ENCODE results near the gene ZNF217. TPM values are rescaled to one million over a fixed set of nuclear protein-coding genes. Genes with fewer than 3 reads are reported as not detected.
"Not testable (repeated sequence)": the region's sequence is repeated elsewhere in the genome, so short reads cannot be mapped to it uniquely, and the experiment has no call there.

The ZNF217 gene
- total RNA-seq, 1 experiment from 2014 or later, result 42.9 TPM

GRCh38 chr20:53628076-53628475, 34.4 kb upstream of the ZNF217 start:
- ChIA-PET POLR2A (no interaction called here), CTCF (interaction anchor here (0.6 to 0.9 kb wide), 2 partner anchors 9 to 67 kb away, joined by 3 to 4 read pairs; no protein-coding TSS in a partner anchor)
- BruUV-seq (replicated peaks), result no TSS peak
- peaks cover 9% of the 10 kb centered on the region for H3K4me1 Mint-ChIP-seq (ENCODE audit: insufficient read depth, unreplicated experiment)
- no peaks in the 10 kb centered on the region for H3K9me3 Mint-ChIP-seq (ENCODE audit: unreplicated experiment)
- TF ChIP-seq, protein P1, sequence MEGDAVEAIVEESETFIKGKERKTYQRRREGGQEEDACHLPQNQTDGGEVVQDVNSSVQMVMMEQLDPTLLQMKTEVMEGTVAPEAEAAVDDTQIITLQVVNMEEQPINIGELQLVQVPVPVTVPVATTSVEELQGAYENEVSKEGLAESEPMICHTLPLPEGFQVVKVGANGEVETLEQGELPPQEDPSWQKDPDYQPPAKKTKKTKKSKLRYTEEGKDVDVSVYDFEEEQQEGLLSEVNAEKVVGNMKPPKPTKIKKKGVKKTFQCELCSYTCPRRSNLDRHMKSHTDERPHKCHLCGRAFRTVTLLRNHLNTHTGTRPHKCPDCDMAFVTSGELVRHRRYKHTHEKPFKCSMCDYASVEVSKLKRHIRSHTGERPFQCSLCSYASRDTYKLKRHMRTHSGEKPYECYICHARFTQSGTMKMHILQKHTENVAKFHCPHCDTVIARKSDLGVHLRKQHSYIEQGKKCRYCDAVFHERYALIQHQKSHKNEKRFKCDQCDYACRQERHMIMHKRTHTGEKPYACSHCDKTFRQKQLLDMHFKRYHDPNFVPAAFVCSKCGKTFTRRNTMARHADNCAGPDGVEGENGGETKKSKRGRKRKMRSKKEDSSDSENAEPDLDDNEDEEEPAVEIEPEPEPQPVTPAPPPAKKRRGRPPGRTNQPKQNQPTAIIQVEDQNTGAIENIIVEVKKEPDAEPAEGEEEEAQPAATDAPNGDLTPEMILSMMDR (IDR thresholded peaks at IDR 0.05; ENCODE audit: unreplicated experiment), result no peak
- no peak overlapping the region for H3K4me3 Mint-ChIP-seq (ENCODE audit: unreplicated experiment)
- no peak for DNase-seq (ENCODE audit: unreplicated experiment)
- no peak overlapping the region for H3K27ac Mint-ChIP-seq (ENCODE audit: low read depth, unreplicated experiment)
- no peaks in the 10 kb centered on the region for H3K36me3 Mint-ChIP-seq (ENCODE audit: insufficient read depth, unreplicated experiment)
- intact Hi-C loops (cut with micrococcal nuclease), result no loop called here
- no peaks in the 10 kb centered on the region for H3K27me3 Mint-ChIP-seq (ENCODE audit: insufficient read depth, unreplicated experiment)

GRCh38 chr20:53627001-53627400, 33.4 kb upstream of the ZNF217 start:
- CTCF ChIA-PET, result interaction anchor here (0.9 kb wide), 1 partner anchor 10 kb away, joined by 4 read pairs; no protein-coding TSS in a partner anchor
- DNase-seq (ENCODE audit: unreplicated experiment); intact Hi-C loops (cut with micrococcal nuclease); H3K4me3 Mint-ChIP-seq (ENCODE audit: unreplicated experiment); H3K9me3 Mint-ChIP-seq (ENCODE audit: unreplicated experiment); BruUV-seq (replicated peaks); H3K27ac Mint-ChIP-seq (ENCODE audit: low read depth, unreplicated experiment); H3K36me3 Mint-ChIP-seq (ENCODE audit: insufficient read depth, unreplicated experiment); H3K27me3 Mint-ChIP-seq (ENCODE audit: insufficient read depth, unreplicated experiment): not testable (repeated sequence)
- POLR2A ChIA-PET, result interaction anchor here (0.6 kb wide), 1 partner anchor 105 kb away, joined by 4 read pairs; no protein-coding TSS in a partner anchor
- peaks cover 13% of the 10 kb centered on the region for H3K4me1 Mint-ChIP-seq (ENCODE audit: insufficient read depth, unreplicated experiment)

- intact Hi-C loops (cut with micrococcal nuclease), result no loop called here
- ChIA-PET CTCF (interaction anchor here (0.6 to 0.7 kb wide), 2 partner anchors 16 to 413 kb away, joined by 3 read pairs; no protein-coding TSS in a partner anchor), POLR2A (interaction anchor here (0.6 to 7.7 kb wide), 4 partner anchors 14 to 126 kb away, joined by 3 to 350 read pairs (median 4); partner anchors contain the start of gene ZNF217)
- Mint-ChIP-seq H3K27me3 (ENCODE audit: insufficient read depth, unreplicated experiment) (no peaks in the 10 kb centered on the region), H3K27ac (ENCODE audit: low read depth, unreplicated experiment) (no peak overlapping the region), H3K9me3 (ENCODE audit: unreplicated experiment) (no peaks in the 10 kb centered on the region), H3K4me3 (ENCODE audit: unreplicated experiment) (no peak overlapping the region), H3K4me1 (ENCODE audit: insufficient read depth, unreplicated experiment) (peaks cover 13% of the 10 kb centered on the region), H3K36me3 (ENCODE audit: insufficient read depth, unreplicated experiment) (no peaks in the 10 kb centered on the region)
- no peak for DNase-seq (ENCODE audit: unreplicated experiment)
- BruUV-seq (replicated peaks), result no TSS peak
- TF ChIP-seq, protein P1 (IDR thresholded peaks at IDR 0.05; ENCODE audit: unreplicated experiment), result no peak
These were observed 32.9 kb upstream of the ZNF217 start for GRCh38 chr20:53626584-53626983.

DNA sequence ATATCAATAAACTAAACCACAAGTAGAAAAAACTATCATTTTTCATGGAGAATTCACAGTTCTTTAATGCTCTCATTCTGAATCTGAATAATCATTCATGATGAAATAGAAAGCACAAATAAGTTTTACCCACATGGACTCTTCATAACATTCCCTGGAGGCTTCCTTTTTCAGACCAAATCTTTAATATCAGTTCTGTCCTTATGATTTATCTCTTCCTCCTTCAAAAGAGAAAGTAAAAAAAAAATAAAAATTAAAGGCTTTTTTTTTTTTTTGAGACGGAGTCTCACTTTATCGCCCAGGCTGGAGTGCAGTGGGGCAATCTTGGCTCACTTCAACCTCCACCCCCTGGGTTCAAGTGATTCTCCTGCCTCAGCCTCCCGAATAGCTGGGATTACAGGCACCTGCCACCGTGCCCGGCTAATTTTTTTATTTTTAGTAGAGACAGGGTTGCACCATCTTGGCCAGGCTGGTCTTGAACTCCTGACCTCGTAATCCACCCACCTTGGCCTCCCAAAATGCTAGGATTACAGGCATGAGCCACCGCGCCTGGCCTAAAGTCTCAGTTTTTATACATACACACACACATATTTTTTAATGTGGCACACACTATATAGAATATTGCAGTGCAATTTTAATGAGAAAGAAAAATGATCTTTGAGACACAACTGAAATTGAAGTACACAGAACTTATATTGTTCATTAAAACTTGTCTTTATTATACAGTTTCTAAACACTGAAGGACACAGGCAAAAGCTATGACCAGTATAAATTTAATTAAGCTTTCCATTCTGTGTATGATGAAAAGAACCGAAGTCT, 31.9 kb upstream of the ZNF217 start:
- CTCF ChIA-PET, result interaction anchor here (0.7 to 1.7 kb wide), 3 partner anchors 10 to 17 kb away, joined by 3 to 7 read pairs (median 3); no protein-coding TSS in a partner anchor
- POLR2A ChIA-PET, result interaction anchor here (0.7 to 7.7 kb wide), 7 partner anchors 17 to 314 kb away, joined by 3 to 350 read pairs (median 57); partner anchors contain the start of gene ZNF217
- H3K27ac Mint-ChIP-seq (ENCODE audit: low read depth, unreplicated experiment), result no peak overlapping the region
- H3K27me3 Mint-ChIP-seq (ENCODE audit: insufficient read depth, unreplicated experiment), result no peaks in the 10 kb centered on the region
- H3K36me3 Mint-ChIP-seq (ENCODE audit: insufficient read depth, unreplicated experiment), result no peaks in the 10 kb centered on the region
- H3K9me3 Mint-ChIP-seq (ENCODE audit: unreplicated experiment), result no peaks in the 10 kb centered on the region
- intact Hi-C loops (cut with micrococcal nuclease), result no loop called here
- TF ChIP-seq, protein P1 (IDR thresholded peaks at IDR 0.05; ENCODE audit: unreplicated experiment), result no peak
- DNase-seq (ENCODE audit: unreplicated experiment), result no peak
- peaks cover 18% of the 10 kb centered on the region for H3K4me1 Mint-ChIP-seq (ENCODE audit: insufficient read depth, unreplicated experiment)
- no TSS peak for BruUV-seq (replicated peaks)
- H3K4me3 Mint-ChIP-seq (ENCODE audit: unreplicated experiment), result no peak overlapping the region

DNA sequence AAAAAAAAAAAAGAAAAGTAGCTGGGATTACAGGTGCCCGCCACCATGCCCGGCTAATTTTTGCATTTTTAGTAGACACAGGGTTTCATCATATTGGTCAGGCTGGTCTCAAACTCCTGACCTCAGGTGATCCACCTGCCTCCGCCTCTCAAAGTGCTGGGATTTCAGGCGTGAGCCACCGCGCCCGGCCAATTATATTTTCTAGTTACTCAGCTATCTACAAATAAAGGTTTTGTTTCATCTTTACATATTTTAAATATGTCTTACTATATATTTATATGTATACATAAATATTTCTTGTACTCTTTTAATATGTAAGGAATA, 31.2 kb upstream of the ZNF217 start:
- H3K27ac Mint-ChIP-seq (ENCODE audit: low read depth, unreplicated experiment); H3K27me3 Mint-ChIP-seq (ENCODE audit: insufficient read depth, unreplicated experiment); H3K4me3 Mint-ChIP-seq (ENCODE audit: unreplicated experiment); H3K36me3 Mint-ChIP-seq (ENCODE audit: insufficient read depth, unreplicated experiment); DNase-seq (ENCODE audit: unreplicated experiment); H3K9me3 Mint-ChIP-seq (ENCODE audit: unreplicated experiment); BruUV-seq (replicated peaks): not testable (repeated sequence)
- POLR2A ChIA-PET, result interaction anchor here (2.5 to 7.7 kb wide), 10 partner anchors 13 to 275 kb away, joined by 11 to 350 read pairs (median 67); partner anchors contain the start of gene ZNF217
- intact Hi-C loops (cut with micrococcal nuclease), result loop anchor here (5.0 kb wide), 2 partner anchors 48 to 147 kb away; no protein-coding TSS in a partner anchor
- peaks cover 18% of the 10 kb centered on the region for H3K4me1 Mint-ChIP-seq (ENCODE audit: insufficient read depth, unreplicated experiment)
- CTCF ChIA-PET, result interaction anchor here (0.6 to 4.1 kb wide), 6 partner anchors 11 to 291 kb away, joined by 3 to 35 read pairs (median 4); no protein-coding TSS in a partner anchor
